Transverse colon (tissue), 4 donors: ENCODE measurements around the gene PDHB. TPM values are rescaled to one million over a fixed set of nuclear protein-coding genes. Genes with fewer than 3 reads are reported as not detected.
A peak's percentile ranks its signal among the peaks of the same experiment; 100 is the strongest.

ENCODE experiments used
- DNase-seq: peaks from one replicate; pipeline ENCODE4 v3.0.0-alpha.2; 2019
- H3K27ac ChIP-seq, 4 donors: fragments of 200-600 bp; sonication (generic); 2 replicates each; pipeline ENCODE4 v1.5.1; 2016 to 2018; ENCODE audit warnings: inconsistent platforms in 4 of 4
- H3K27me3 ChIP-seq: fragments of 200-600 bp; sonication (generic); 2 replicates; pipeline ENCODE4 v1.5.1; 2017; ENCODE audit warnings: inconsistent platforms
- H3K36me3 ChIP-seq, 4 donors: fragments of 200-600 bp; sonication (generic); 2 replicates each; pipeline ENCODE4 v1.5.1; 2017 to 2019; ENCODE audit warnings: inconsistent platforms in 4 of 4
- H3K4me1 ChIP-seq, 4 donors: fragments of 200-600 bp; sonication (generic); 2 replicates each; pipeline ENCODE4 v1.5.1; 2017 to 2020; ENCODE audit warnings: inconsistent platforms in 4 of 4
- H3K4me3 ChIP-seq, 4 donors: fragments of 200-600 bp; sonication (generic); 1 replicate in 1 of 4; 2 replicates in 3 of 4; pipeline versions ENCODE4 v1.5.1 to v1.6.1; 2017 to 2019; ENCODE audit warnings: inconsistent platforms in 4 of 4
- H3K9me3 ChIP-seq, 2 donors: fragments of 200-600 bp; sonication (generic); 2 replicates each; pipeline ENCODE4 v1.5.1; 2017 to 2019; ENCODE audit warnings: inconsistent platforms in 2 of 2
- EP300 ChIP-seq: sonication (generic); formaldehyde crosslinking; IDR thresholded peaks from one replicate; pipeline ENCODE4 v1.6.1; 2017; ENCODE audit warnings: antibody characterized with exemption, low read depth
- POLR2A ChIP-seq: fragments of 450-650 bp; IDR thresholded peaks from one replicate; pipeline ENCODE4 v1.6.1; 2016; ENCODE audit warnings: antibody characterized with exemption, mild to moderate bottlenecking, moderate library complexity
- POLR2AphosphoS5 ChIP-seq, 3 donors: sonication (generic); formaldehyde crosslinking; IDR thresholded peaks; one replicate each; pipeline ENCODE4 v1.6.1; 2016; ENCODE audit warnings: antibody characterized with exemption in 3 of 3
- WGBS, 2 donors: methylation state at CpG; one replicate each; pipeline ENCODE4 v1.1.5; 2018; ENCODE audit warnings: low coverage in 1 of 2; 5-methylcytosine and 5-hydroxymethylcytosine counted together
- in situ Hi-C, 4 donors: fragments of 200-750 bp; cut with MboI; loops; one replicate each; pipeline versions ENCODE4 v1.15.0 to v1.15.1; 2017; ENCODE audit warnings: low sequenced_read_pairs in 3 of 4, low pct_ligation_motif_present in 1 of 4, low pct_unique_long_range_greater_than_20kb in 1 of 4
- intact Hi-C: fragments of 100-400 bp; cut with DNase I; formaldehyde crosslinking; loops from one replicate; pipeline ENCODE4 v1.15.1; 2023; ENCODE audit warnings: low total_unique reads
- total RNA-seq, 4 donors: library from RNA; depleted of rRNA; stranded (reverse); fragments of >200 nt; gene quantifications; one replicate each; pipeline ENCODE4 v1.1.0, GENCODE V29; 2016
- TF ChIP-seq, protein P1 (sequence below), 5 experiments: fragments of 200-600 bp in 3 of 5; fragments of 450-650 bp in 2 of 5; sonication (generic) in 3 of 5; IDR thresholded peaks; 1 replicate in 2 of 5; 2 replicates in 3 of 5; pipeline ENCODE4 v1.5.1; 2016 to 2017; ENCODE audit warnings: antibody characterized with exemption in 5 of 5, inconsistent platforms in 3 of 5, mild to moderate bottlenecking in 2 of 5, moderate library complexity in 1 of 5

The PDHB gene
- total RNA-seq, 4 donors from 2014 or later = 22.7 to 99.7 (median 73.7) TPM

DNA sequence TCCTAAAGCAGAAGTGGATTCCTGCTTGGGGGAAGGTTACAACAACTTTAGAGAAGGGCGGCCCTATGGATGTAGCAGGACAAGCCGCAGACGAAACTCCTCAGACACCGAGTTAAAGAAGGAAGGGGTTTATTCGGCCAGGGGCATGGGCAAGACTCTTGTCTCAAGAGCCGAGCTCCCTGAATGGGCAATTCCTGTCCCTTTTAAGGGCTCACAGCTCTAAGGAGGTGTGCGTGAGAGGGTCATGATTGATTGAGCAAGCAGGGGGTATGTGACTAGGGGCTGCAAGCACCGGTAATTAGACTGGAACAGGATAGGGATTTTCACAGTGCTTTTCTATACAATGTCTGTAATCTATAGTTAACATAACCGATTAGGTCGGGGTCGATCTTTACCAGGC, 879 bp upstream of the PDHB start:
- peaks cover 10 to 26% (median 20%) of the 10 kb centered on the region in 4 donors for H3K4me1 ChIP-seq
- intact Hi-C loops (no loop called here), in situ Hi-C loops (no loop called here)
- no peaks in the 10 kb centered on the region for H3K9me3 ChIP-seq
- TF ChIP-seq, protein P1, sequence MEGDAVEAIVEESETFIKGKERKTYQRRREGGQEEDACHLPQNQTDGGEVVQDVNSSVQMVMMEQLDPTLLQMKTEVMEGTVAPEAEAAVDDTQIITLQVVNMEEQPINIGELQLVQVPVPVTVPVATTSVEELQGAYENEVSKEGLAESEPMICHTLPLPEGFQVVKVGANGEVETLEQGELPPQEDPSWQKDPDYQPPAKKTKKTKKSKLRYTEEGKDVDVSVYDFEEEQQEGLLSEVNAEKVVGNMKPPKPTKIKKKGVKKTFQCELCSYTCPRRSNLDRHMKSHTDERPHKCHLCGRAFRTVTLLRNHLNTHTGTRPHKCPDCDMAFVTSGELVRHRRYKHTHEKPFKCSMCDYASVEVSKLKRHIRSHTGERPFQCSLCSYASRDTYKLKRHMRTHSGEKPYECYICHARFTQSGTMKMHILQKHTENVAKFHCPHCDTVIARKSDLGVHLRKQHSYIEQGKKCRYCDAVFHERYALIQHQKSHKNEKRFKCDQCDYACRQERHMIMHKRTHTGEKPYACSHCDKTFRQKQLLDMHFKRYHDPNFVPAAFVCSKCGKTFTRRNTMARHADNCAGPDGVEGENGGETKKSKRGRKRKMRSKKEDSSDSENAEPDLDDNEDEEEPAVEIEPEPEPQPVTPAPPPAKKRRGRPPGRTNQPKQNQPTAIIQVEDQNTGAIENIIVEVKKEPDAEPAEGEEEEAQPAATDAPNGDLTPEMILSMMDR (IDR thresholded peaks at IDR 0.05) = no peak
- no peak for TF ChIP-seq POLR2AphosphoS5 (IDR thresholded peaks at IDR 0.05)
- TF ChIP-seq EP300 = no peak
- no peak for TF ChIP-seq POLR2A
- DNase-seq = no peak
- 88% methylated on average over 3 to 11 of the region's 11 CpGs for WGBS, 2 donors
- peak overlapping the region in 1 of 4 donors; percentile 85 for H3K4me3 ChIP-seq
- H3K36me3 ChIP-seq = peaks cover 0 to 26% (median 10%) of the 10 kb centered on the region in 4 donors
- no peaks in the 10 kb centered on the region for H3K27me3 ChIP-seq
- peak overlapping the region; percentile 90 to 92 (median 90) for H3K27ac ChIP-seq

DNA sequence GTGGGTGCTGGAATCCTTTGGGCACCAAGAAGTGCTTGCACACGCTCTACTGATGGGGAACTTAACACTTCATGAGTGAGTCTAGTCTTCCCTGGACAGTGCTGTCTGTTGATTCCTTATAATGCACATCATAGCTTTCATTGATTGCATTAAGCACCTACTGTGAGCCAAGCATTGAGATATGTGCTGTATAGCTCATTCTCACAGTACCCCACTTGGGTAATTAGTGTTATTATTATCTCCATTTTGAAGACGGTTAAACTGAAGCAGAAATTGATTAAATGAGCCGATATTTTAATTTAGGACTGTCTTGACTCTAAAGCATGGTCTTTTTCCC, 504 bp upstream of the PDHB start:
- H3K36me3 ChIP-seq = peaks cover 0 to 30% (median 12%) of the 10 kb centered on the region in 4 donors
- peak overlapping the region; percentile 90 to 92 (median 90) for H3K27ac ChIP-seq
- TF ChIP-seq POLR2A = no peak
- no peak for TF ChIP-seq POLR2AphosphoS5 (IDR thresholded peaks at IDR 0.05)
- TF ChIP-seq, protein P1 (IDR thresholded peaks at IDR 0.05) = no peak
- TF ChIP-seq EP300 = no peak
- intact Hi-C loops (no loop called here), in situ Hi-C loops (no loop called here)
- no peaks in the 10 kb centered on the region for H3K27me3 ChIP-seq
- peak overlapping the region in 3 of 4 donors; percentile 55 to 85 (median 73) for H3K4me3 ChIP-seq
- peaks cover 10 to 26% (median 20%) of the 10 kb centered on the region in 4 donors for H3K4me1 ChIP-seq
- H3K9me3 ChIP-seq = no peaks in the 10 kb centered on the region
- DNase-seq = no peak
- WGBS, 2 donors = 62 to 94% methylated on average over 2 to 3 of the region's 3 CpGs

DNA sequence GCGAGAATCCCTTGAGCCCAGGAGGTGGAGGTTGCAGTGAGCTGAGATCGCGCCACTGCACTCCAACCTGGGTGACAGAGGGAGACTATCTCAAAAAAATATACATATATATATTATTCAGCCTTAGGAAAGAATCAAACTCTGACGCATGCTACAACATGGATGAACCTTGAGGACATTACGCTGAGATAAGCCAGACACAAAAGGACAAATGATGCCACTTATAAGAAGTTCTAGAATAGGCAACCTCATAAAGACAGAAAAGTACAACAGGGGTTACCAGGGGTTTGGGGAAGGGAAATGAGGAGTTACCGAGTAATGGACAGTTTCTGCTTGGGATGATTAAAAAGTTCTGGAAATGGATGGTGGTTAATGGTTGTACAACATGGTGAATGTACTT, 727 bp downstream of the PDHB start:
- intact Hi-C loops = no loop called here
- peak overlapping the region; percentile 55 to 85 (median 72) for H3K4me3 ChIP-seq
- TF ChIP-seq, protein P1 (IDR thresholded peaks at IDR 0.05) = no peak
- TF ChIP-seq POLR2AphosphoS5 (IDR thresholded peaks at IDR 0.05) = no peak
- TF ChIP-seq POLR2A = no peak
- TF ChIP-seq EP300 = no peak
- in situ Hi-C loops = no loop called here
- no peaks in the 10 kb centered on the region for H3K9me3 ChIP-seq
- peaks cover 10 to 26% (median 20%) of the 10 kb centered on the region in 4 donors for H3K4me1 ChIP-seq
- WGBS, 2 donors = 56 to 61% methylated on average over 5 to 6 of the region's 6 CpGs
- DNase-seq = no peak
- peak overlapping the region; percentile 90 to 92 (median 90) for H3K27ac ChIP-seq
- peaks cover 0 to 40% (median 18%) of the 10 kb centered on the region in 4 donors for H3K36me3 ChIP-seq
- no peaks in the 10 kb centered on the region for H3K27me3 ChIP-seq

DNA sequence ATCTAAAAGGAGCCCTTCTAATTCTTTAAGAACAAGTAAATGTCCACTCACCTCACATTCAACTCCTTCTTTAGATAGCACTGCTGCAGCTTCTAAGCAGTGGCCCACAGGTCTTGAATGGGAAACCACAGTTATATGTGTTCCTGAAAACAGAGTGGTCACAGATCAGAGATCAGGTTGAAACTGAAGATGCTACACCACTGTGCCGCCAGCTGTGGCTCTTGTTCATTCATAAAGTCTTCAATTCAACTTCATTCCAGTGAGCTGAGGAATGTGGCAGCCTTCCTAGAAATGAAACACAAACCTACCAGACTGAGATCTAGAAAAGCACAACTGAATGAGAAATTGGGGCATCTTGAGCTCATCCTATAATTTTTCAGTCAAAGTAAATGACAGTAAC, 4.0 kb downstream of the PDHB start:
- Histone ChIP-seq H3K27me3 (no peaks in the 10 kb centered on the region), H3K36me3 (peaks cover 0 to 61% (median 30%) of the 10 kb centered on the region in 4 donors), H3K4me1 (peaks cover 10 to 20% (median 16%) of the 10 kb centered on the region in 4 donors), H3K9me3 (no peaks in the 10 kb centered on the region), H3K4me3 (no peak overlapping the region), H3K27ac (no peak overlapping the region)
- TF ChIP-seq POLR2AphosphoS5 (IDR thresholded peaks at IDR 0.05) = no peak
- TF ChIP-seq, protein P1 (IDR thresholded peaks at IDR 0.05) = no peak
- TF ChIP-seq POLR2A = no peak
- in situ Hi-C loops = no loop called here
- WGBS, 2 donors = 40% methylated on average over 1 of the region's 1 CpG; no CpG with 5 or more reads in 1 of the 2 donors
- intact Hi-C loops = no loop called here
- DNase-seq = no peak
